ENCODE data around the gene SPEG.

The SPEG gene

DNA sequence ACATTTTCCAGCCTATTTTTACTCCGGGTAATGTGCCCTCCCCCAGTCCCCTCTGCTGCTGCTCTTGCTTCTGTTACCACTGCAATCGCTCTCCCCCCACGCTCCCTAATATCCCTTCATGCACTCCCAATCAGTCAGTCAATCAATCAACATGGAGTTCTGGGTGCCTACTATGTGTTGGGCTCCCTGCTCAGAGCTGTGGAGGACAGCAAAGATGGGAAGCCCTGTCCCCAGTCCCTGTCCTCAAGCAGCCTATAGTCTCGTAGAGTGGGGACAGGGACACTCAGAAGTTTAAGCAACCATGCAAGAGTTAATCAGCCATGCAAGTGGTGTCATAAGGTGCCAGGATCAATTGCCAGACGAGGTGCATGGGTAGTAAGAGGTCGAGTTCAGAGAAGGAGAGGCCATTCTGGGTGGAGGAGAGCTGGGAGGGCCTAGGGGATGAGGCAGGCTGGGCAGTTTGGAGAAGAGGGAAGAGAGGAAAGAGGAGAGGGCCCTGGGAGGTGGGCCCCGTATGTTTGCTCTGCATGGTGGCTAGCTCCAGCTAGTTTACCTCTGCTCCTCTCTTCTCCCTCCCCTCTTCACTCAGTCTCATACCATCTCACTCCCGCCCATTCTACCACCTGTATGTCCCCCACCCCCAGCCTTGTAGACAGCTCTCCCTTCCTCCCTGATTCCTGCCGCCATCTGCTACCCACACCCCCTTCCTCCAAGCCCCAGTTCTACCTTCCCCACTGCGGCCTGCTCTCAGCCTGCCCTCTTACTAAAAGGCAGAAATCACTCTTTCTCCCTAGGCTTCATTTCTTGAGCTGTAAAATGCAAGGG, 83.5 kb downstream of the SPEG start:
- no peak for DNase-seq

DNA sequence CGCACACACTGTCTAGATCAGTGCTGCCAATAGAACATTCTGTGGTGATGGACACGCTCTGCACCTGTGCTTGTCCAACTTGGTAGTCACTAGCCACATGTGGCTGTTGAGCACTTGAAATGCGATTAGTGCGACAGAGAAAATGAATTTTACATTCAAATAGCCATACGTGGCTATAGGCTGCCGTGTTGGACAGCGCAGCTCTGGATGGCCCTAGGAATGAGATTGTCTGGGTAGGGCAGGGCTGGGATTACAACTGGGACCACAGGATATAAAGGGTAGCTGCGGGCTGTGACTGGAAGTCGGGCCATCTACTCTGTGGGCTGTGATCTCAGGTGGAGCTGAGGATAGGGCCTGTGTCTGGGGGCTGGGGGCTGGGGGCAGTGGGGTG, 84.9 kb downstream of the SPEG start:
- DNase-seq: no peak

GRCh38 chr2:219520079-219520478, 85.4 kb downstream of the SPEG start:
- DNase-seq: no peak

- DNase-seq: no peak
Observed at GRCh38 chr2:219521066-219521880, 86.6 kb downstream of the SPEG start.

DNA sequence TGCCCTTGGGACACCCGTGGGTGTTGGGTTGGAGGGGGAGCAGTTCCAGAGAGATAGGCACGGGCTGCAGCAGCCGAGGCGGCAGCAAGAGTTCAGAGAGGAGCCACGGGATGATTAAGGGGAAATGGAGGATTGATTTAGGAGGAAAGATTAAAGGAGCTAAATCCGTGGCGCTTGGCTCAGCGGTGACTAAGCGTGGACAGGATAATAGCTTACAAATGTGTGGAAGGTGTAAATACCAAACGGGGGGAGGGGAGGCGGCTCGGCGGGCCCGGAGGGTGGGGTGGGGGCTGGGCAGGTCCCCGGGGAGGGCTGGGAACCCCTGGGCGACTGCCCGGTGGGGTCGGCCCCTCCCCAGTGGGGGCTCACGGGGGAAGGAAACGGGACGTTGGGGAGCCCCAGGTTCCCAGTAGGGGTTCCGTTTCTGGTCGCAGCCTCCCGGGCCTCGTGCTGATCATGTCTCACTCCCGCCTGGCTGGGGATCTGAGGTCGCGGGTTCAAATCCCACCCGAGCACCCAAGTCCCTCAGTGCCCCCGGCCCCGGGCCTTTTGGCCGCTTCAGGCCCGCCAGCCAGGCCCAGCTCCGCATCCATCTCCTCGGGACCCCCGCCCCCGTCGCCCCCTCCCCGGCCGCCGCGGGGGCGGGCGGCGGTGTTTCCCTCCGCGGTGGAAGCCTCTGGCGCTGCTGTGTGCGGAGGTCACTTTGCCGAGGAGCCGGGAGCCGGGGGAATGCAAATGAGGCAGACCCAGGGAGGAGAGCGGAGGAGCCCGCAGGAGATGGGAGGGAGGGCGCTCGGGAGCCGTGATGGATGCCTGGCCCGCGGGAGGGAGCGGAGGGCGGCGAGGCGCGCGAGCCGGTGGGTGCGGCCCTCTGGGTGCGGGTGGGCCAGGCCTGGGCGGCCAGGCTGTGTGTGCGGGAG, 87.7 kb downstream of the SPEG start:
- no peak for DNase-seq

- DNase-seq: no peak
Observed at GRCh38 chr2:219523031-219523671, 88.5 kb downstream of the SPEG start.

GRCh38 chr2:219524817-219525216, 90.2 kb downstream of the SPEG start:
- DNase-seq: no peak

- no peak for DNase-seq
Observed at GRCh38 chr2:219525533-219526232, 91.0 kb downstream of the SPEG start.

- no peak for DNase-seq
Observed at GRCh38 chr2:219526320-219527075, 91.9 kb downstream of the SPEG start.

DNA sequence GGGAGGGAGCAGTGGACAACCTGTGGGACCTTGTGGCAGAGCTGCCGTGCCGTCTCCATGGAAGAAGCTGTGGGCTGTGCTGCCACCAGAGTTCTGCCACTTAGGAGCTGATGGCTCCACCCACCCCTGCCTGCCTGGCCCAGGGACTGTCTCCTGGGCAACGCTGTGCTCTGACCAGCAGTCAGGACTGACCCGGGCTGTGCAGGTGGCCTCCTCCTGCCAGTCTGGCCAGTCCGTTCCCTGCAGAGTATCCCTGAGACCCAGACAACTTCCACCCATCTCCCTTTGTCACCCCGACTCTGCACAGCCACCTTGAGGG, 92.4 kb downstream of the SPEG start:
- DNase-seq: no peak

- no peak for DNase-seq
Observed at GRCh38 chr2:219527472-219527871, 92.8 kb downstream of the SPEG start.

GRCh38 chr2:219530048-219530963, 95.7 kb downstream of the SPEG start:
- DNase-seq: peak; percentile 81

DNA sequence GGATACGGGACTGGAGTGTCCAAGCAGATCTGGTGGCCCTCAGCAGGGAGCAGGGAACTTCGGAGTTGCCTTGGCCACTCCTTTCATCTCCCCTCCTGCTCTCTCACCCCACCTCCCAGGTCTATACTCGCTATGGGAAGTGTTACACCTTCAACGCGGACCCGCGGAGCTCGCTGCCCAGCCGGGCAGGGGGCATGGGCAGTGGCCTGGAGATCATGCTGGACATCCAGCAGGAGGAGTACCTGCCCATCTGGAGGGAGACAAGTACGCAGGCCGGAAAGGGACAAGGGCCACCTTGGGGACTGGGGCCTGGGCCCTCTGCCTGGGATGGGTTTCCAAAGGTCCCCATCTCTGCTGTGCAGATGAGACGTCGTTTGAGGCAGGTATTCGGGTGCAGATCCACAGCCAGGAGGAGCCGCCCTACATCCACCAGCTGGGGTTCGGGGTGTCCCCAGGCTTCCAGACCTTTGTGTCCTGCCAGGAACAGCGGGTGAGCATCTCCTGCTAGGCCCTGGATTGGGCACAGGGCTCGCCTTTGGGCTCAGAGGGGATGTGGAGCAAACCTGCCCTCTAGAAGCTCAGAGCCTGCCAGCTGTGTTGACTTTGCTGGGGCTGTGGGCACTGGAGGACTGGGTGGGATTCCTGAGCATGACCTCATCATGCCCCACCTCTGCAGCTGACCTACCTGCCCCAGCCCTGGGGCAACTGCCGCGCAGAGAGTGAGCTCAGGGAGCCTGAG, 97.2 kb downstream of the SPEG start:
- DNase-seq: no peak

- no peak for DNase-seq
Observed at GRCh38 chr2:219532378-219532649, 97.7 kb downstream of the SPEG start.

- no peak for DNase-seq
Observed at GRCh38 chr2:219533930-219534661, 99.5 kb downstream of the SPEG start.

GRCh38 chr2:219536425-219536824, 101.8 kb downstream of the SPEG start:
- no peak for DNase-seq

GRCh38 chr2:219536967-219537366, 102.3 kb downstream of the SPEG start:
- no peak for DNase-seq

GRCh38 chr2:219537657-219538488, 103.2 kb downstream of the SPEG start:
- DNase-seq: no peak

Data from stimulated activated naive CD4-positive, alpha-beta T cell treated with Interleukin-2 at 50 U/mL for 16 hours (primary cell).